Hippocampal formation (tissue), 2 donors: ENCODE measurements around the gene DPH1.

Experiments
- DNase-seq, 2 donors: peaks; one replicate each; lab custom pipeline; 2025; lab: John Stamatoyannopoulos, UW

The DPH1 gene

GRCh38 chr17:2050300-2051060, 20.5 kb downstream of the DPH1 start:
- peak in 1 of 2 donors; percentile 36 for DNase-seq

DNA sequence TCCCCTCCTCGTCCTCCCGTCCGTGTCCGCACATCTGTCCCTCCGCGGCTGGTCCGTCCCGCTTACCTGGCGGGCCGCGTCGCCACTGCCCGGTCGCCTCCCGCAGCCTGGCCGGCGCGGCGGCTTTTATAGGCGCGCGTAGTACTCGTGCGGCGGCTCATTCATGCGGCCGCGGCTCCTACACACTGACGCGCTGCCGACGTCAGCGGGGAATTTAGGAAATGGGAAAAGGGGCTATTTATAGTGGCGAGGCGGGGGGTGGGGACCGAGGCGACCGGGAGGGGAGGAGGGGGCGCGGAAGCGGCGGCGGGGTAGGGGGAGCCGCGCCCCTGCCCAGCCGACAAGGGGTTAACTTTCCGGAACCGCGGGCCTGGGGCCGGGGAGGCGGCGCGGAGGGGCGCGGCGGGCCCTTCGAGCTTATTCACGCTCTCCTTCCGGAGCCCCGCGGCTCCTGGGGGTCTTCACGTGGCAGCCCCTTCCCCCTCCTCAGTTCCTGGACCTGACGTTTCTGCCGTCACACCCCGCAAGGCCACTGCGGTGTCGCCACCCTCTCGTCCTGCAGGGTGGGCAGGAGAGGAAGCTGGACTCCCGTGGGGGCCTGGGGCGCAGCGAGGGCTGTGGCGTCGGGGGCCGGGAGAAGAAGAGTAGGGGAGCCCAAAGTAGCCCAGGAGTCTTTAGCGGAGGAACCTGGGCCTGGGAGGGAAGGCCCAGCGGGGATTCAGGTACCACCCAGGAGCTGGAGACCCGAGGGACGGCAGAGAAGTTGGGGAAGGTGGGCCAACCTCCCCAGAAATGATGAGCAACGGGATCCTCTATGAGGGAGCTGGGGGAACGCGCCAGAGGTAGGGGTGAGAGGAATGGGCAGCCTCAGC, 21.3 kb downstream of the DPH1 start:
- DNase-seq: no peak

GRCh38 chr17:2051933-2052559, 22.1 kb downstream of the DPH1 start:
- no peak for DNase-seq

GRCh38 chr17:2053380-2054261, 23.7 kb downstream of the DPH1 start:
- DNase-seq: peak; percentile 17 to 61

GRCh38 chr17:2054262-2054511, 24.2 kb downstream of the DPH1 start:
- DNase-seq: no peak

DNA sequence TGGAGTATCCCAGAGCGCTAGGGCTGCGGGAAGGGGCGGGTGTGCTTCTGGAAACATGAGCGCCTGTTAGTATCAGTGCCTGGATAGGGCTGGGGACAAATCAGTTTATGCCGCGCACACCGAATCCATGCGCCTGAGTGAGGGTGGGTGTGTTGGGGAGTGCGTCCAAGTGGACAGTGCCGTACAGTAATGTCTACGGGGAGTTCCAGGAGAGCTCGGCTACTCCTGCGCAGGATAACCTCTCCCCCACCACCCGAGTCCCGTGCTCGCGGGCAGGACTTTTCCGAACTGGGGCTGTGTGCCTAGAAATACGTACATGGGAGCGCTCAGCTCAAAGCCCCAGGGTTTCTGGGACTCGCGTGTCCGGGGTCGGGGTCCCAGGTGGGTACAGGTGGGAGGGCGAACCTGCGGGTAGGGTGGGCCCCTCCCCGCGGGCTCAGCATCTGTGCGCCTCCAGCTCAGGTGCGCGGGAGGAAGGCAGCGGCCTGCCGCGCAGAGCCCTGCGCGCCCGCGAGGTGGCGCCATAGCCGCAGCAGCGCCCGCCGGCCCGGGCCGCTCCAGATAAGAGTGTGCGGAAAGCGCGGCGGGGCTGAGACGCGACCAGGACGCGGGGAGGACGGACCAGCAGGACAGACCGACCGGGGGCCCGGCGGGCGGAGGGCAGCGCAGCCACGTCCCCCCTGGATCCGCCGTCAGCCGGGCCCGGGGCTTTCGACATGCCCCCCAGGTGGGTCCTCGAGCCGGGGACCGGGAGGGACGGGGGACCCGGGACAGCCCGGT, 24.7 kb downstream of the DPH1 start, which contains the start of gene HIC1:
HIC1 (plus strand) TSS at position 592 of the 780 bp plus-strand sequence. CDS start 1,588 bp downstream, outside the sequence.
- DNase-seq: peak; percentile 18 to 35

- no peak for DNase-seq
Observed at GRCh38 chr17:2055292-2056205, 25.6 kb downstream of the DPH1 start.

DNA sequence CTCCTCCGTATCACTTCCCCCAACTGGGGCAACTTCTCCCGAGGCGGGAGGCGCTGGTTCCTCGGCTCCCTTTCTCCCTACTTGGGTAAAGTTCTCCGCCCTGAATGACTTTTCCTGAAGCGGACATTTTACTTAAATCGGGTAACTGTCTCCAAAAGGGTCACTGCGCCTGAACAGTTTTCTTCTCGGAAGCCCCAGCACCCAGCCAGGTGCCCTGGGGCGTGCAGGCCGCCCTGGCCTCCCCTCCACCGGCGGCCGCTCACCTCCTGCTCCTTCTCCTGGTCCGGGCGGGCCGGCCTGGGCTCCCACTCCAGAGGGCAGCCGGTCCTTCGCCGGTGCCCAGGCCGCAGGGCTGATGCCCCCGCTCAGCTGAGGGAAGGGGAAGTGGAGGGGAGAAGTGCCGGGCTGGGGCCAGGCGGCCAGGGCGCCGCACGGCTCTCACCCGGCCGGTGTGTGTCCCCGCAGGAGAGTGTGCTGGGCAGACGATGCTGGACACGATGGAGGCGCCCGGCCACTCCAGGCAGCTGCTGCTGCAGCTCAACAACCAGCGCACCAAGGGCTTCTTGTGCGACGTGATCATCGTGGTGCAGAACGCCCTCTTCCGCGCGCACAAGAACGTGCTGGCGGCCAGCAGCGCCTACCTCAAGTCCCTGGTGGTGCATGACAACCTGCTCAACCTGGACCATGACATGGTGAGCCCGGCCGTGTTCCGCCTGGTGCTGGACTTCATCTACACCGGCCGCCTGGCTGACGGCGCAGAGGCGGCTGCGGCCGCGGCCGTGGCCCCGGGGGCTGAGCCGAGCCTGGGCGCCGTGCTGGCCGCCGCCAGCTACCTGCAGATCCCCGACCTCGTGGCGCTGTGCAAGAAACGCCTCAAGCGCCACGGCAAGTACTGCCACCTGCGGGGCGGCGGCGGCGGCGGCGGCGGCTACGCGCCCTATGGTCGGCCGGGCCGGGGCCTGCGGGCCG, 26.5 kb downstream of the DPH1 start:
- no peak for DNase-seq

DNA sequence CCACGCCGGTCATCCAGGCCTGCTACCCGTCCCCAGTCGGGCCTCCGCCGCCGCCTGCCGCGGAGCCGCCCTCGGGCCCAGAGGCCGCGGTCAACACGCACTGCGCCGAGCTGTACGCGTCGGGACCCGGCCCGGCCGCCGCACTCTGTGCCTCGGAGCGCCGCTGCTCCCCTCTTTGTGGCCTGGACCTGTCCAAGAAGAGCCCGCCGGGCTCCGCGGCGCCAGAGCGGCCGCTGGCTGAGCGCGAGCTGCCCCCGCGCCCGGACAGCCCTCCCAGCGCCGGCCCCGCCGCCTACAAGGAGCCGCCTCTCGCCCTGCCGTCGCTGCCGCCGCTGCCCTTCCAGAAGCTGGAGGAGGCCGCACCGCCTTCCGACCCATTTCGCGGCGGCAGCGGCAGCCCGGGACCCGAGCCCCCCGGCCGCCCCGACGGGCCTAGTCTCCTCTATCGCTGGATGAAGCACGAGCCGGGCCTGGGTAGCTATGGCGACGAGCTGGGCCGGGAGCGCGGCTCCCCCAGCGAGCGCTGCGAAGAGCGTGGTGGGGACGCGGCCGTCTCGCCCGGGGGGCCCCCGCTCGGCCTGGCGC, 27.3 kb downstream of the DPH1 start:
- no peak for DNase-seq

GRCh38 chr17:2057760-2058585, 28.0 kb downstream of the DPH1 start:
- no peak for DNase-seq

- no peak for DNase-seq
Observed at GRCh38 chr17:2058586-2059546, 28.9 kb downstream of the DPH1 start.

GRCh38 chr17:2059547-2060384, 29.8 kb downstream of the DPH1 start:
- DNase-seq: no peak

- DNase-seq: no peak
Observed at GRCh38 chr17:2060385-2060658, 30.4 kb downstream of the DPH1 start.

GRCh38 chr17:2060681-2061440, 30.9 kb downstream of the DPH1 start:
- DNase-seq: no peak

DNA sequence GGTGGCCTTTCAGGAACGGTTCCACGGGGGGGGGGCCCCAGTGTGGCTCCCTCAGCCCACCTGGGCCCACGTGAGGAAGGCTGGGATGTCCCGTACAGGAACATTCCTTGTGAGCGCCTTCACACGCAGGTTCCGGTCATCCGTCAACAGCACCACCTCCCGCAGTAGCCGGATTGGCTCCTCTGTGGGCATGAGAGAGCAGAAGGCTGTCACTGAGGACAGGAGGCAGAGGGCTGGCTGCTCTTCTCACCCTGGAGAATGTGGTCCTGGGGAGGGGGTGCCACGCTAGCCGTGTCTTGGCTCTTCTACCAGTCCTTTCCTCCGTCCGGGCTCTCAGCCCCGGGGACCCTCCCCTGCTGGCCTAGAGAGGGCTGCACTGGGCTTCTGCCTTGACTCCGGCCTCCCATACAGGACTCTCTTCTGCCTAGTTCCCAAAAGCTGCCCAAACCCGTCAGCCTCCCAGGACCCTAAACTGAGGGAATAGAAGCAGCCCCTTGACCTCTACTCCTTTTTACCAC, 31.5 kb downstream of the DPH1 start:
- DNase-seq: no peak
